T-helper 17 cell (primary cell): ENCODE measurements around the gene FNDC11. TPM values are rescaled to one million over a fixed set of nuclear protein-coding genes. Genes with fewer than 3 reads are reported as not detected.
"Not testable (repeated sequence)": the region's sequence is repeated elsewhere in the genome, so short reads cannot be mapped to it uniquely, and the experiment has no call there.

Source experiments
- ATAC-seq: fragments of 150-1000 bp; cut with Tn5 transposase; 2 replicates; pipeline ENCODE4 v1.10.0; 2021; ENCODE audit warnings: mild to moderate bottlenecking, moderate library complexity
- DNase-seq, 3 donors: peaks; one replicate each; pipeline versions ENCODE4 v3.0.0 to v3.0.0-alpha.2; 2020 to 2021
- H3K9me3 ChIP-seq: one replicate; pipeline ENCODE4 v1.7.0; 2013; ENCODE audit warnings: low read length, mild to moderate bottlenecking; ENCODE audit not compliant: control insufficient read depth, poor library complexity, severe bottlenecking
- H3K27ac Mint-ChIP-seq: one replicate; pipeline ENCODE4 v1.8.0; 2022; ENCODE audit warnings: mild to moderate bottlenecking, moderate library complexity, mixed read lengths
- H3K27me3 Mint-ChIP-seq: one replicate; pipeline ENCODE4 v1.8.0; 2022; ENCODE audit warnings: mixed read lengths
- H3K36me3 Mint-ChIP-seq: one replicate; pipeline ENCODE4 v1.8.0; 2022; ENCODE audit warnings: low read depth, mixed read lengths
- H3K4me1 Mint-ChIP-seq: one replicate; pipeline ENCODE4 v1.8.0; 2022; ENCODE audit warnings: mild to moderate bottlenecking, mixed read lengths
- H3K4me3 Mint-ChIP-seq: one replicate; pipeline ENCODE4 v1.8.0; 2022; ENCODE audit warnings: mild to moderate bottlenecking, moderate library complexity, mixed read lengths
- total RNA-seq, 4 donors: library from RNA in 2 of 4; stranded (reverse) in 2 of 4; gene quantifications; one replicate each; pipeline ENCODE4 v1.2.3 and lab custom pipeline; 2022 to 2026

FNDC11 gene
- total RNA-seq, 2 donors from 2014 or later = 0.44 to 0.99 TPM

GRCh38 chr20:63597651-63598478, 43.9 kb downstream of the FNDC11 start:
- Mint-ChIP-seq H3K36me3 (peaks cover 13% of the 10 kb centered on the region), H3K4me1 (peaks cover 10% of the 10 kb centered on the region), H3K4me3 (no peak overlapping the region), H3K27ac (no peak overlapping the region), H3K27me3 (no peaks in the 10 kb centered on the region)
- DNase-seq = no peak
- no peaks in the 10 kb centered on the region for H3K9me3 ChIP-seq
- no peak for ATAC-seq

GRCh38 chr20:63598479-63599395, 44.8 kb downstream of the FNDC11 start:
- H3K27ac Mint-ChIP-seq = peak overlapping the region; percentile 72
- peaks cover 10% of the 10 kb centered on the region for H3K36me3 Mint-ChIP-seq
- H3K27me3 Mint-ChIP-seq = no peaks in the 10 kb centered on the region
- ATAC-seq (no peak), DNase-seq (no peak)
- H3K4me3 Mint-ChIP-seq = no peak overlapping the region
- peaks cover 7% of the 10 kb centered on the region for H3K4me1 Mint-ChIP-seq
- H3K9me3 ChIP-seq = no peaks in the 10 kb centered on the region

GRCh38 chr20:63599396-63600050, 45.6 kb downstream of the FNDC11 start:
- Mint-ChIP-seq H3K27ac (peak overlapping the region; percentile 72), H3K36me3 (peaks cover 10% of the 10 kb centered on the region), H3K4me1 (peaks cover 7% of the 10 kb centered on the region), H3K4me3 (no peak overlapping the region), H3K27me3 (no peaks in the 10 kb centered on the region)
- no peaks in the 10 kb centered on the region for H3K9me3 ChIP-seq
- no peak for ATAC-seq
- DNase-seq = no peak

GRCh38 chr20:63601679-63602078, 47.7 kb downstream of the FNDC11 start:
- peak overlapping the region; percentile 45 for H3K27ac Mint-ChIP-seq
- not testable (repeated sequence) for H3K36me3 Mint-ChIP-seq, H3K4me3 Mint-ChIP-seq, H3K4me1 Mint-ChIP-seq, H3K9me3 ChIP-seq, H3K27me3 Mint-ChIP-seq, ATAC-seq
- DNase-seq = peak in 1 of 3 donors; percentile 24

- peaks cover 8% of the 10 kb centered on the region for H3K36me3 Mint-ChIP-seq
- peaks cover 7% of the 10 kb centered on the region for H3K4me1 Mint-ChIP-seq
- H3K27ac Mint-ChIP-seq = peak overlapping the region; percentile 45
- DNase-seq = no peak
- no peak for ATAC-seq
- H3K9me3 ChIP-seq = no peaks in the 10 kb centered on the region
- H3K27me3 Mint-ChIP-seq = no peaks in the 10 kb centered on the region
- no peak overlapping the region for H3K4me3 Mint-ChIP-seq
Measured at GRCh38 chr20:63602321-63602720, 48.4 kb downstream of the FNDC11 start.

Other genes with a start within 250 kb of the FNDC11 start
- not detected for gene CHRNA4, start 192.8 kb upstream of the FNDC11 start, total RNA-seq
- not detected for gene KCNQ2, start 81.5 kb upstream of the FNDC11 start, total RNA-seq
- under 1 TPM; 0.47 to 0.99 TPM for gene EEF1A2, start 55.1 kb upstream of the FNDC11 start, total RNA-seq
- 100 to 1,000 TPM; 149 to 271 TPM for gene PPDPF, start 33.4 kb upstream of the FNDC11 start, total RNA-seq
- under 1 TPM; 0.50 to 0.80 TPM for gene PTK6, start 16.8 kb upstream of the FNDC11 start, total RNA-seq
- not detected for gene SRMS, start 6.4 kb upstream of the FNDC11 start, total RNA-seq
- gene HELZ2, start 20.1 kb downstream of the FNDC11 start, total RNA-seq = 10 to 100 TPM; 48.0 to 54.8 TPM
- 10 to 100 TPM; 17.3 to 21.0 TPM for gene GMEB2, start 72.9 kb downstream of the FNDC11 start, total RNA-seq
- 10 to 100 TPM; 51.0 to 67.4 TPM for gene STMN3, start 99.3 kb downstream of the FNDC11 start, total RNA-seq
- gene RTEL1, start 104.2 kb downstream of the FNDC11 start, total RNA-seq = 10 to 100 TPM; 30.7 to 35.0 TPM
- gene TNFRSF6B, start 142.5 kb downstream of the FNDC11 start, total RNA-seq = not detected
- 10 to 100 TPM; 44.0 to 53.2 TPM for gene ARFRP1, start 153.8 kb downstream of the FNDC11 start, total RNA-seq
- gene ZGPAT, start 153.9 kb downstream of the FNDC11 start, total RNA-seq = 10 to 100 TPM; 35.0 to 39.8 TPM
- 100 to 1,000 TPM; 156 to 179 TPM for gene LIME1, start 182.5 kb downstream of the FNDC11 start, total RNA-seq
- gene SLC2A4RG, start 185.6 kb downstream of the FNDC11 start, total RNA-seq = 100 to 1,000 TPM in 1 of 2 donors, 10 to 100 TPM in 1; 98.1 to 103 TPM